ENCODE measurements around the gene TMIGD1. TPM values are rescaled to one million over a fixed set of nuclear protein-coding genes. Genes with fewer than 3 reads are reported as not detected.
A peak's percentile ranks its signal among the peaks of the same experiment; 100 is the strongest.

Gene TMIGD1
- total and polyA plus RNA-seq, 10 of the 15 experiments (the other 5 are each of a cell fraction or from before 2014, with no cell fraction given), result not detected

GRCh38 chr17:30378825-30379302 is 45.0 kb upstream of the TMIGD1 start, which contains the start of gene CPD (continued):
- TF ChIP-seq ZNF592 (IDR thresholded peaks at IDR 0.05) (no peak), POLR2AphosphoS5 (IDR thresholded peaks at IDR 0.05; ENCODE audit: low read length) (peak; percentile 73), E4F1 (IDR thresholded peaks at IDR 0.05; ENCODE audit: borderline replicate concordance, partially characterized antibody) (no peak), CREM (IDR thresholded peaks at IDR 0.05; ENCODE audit: low read depth) (peak; percentile 81), NKRF (conservative IDR thresholded peaks at IDR 0.05) (peak; percentile 78; the same call in 1 of the 2 replicates), DPF2 (IDR thresholded peaks at IDR 0.05) (peak; percentile 71), TBL1XR1 (IDR thresholded peaks at IDR 0.05; ENCODE audit: low read depth, low read length) (no peak), RCOR1 (conservative IDR thresholded peaks at IDR 0.05; ENCODE audit: low read depth, low read length) (no peak), GATAD2B (conservative IDR thresholded peaks at IDR 0.05; ENCODE audit: low read depth) (peak; percentile 69; the same call in 1 of the 2 replicates), CTCF (IDR thresholded peaks at IDR 0.05 in 2 of 3, conservative IDR thresholded peaks at IDR 0.05 in 1 of 3; ENCODE audit: control insufficient read depth in 2 of 3, extremely low read depth in 1 of 3, insufficient read depth in 1 of 3, low read depth in 3 of 3, low read length in 3 of 3) (no peak), SMARCA5 (IDR thresholded peaks at IDR 0.05) (no peak), NR2C1 (IDR thresholded peaks at IDR 0.05) (no peak), REST (IDR thresholded peaks at IDR 0.05; ENCODE audit: low read depth, low read length) (no peak), SREBF1 (IDR thresholded peaks at IDR 0.05; ENCODE audit: low read length) (no peak)

All from GM12878 (cell line).